ENCODE results near the gene TACC2.

The TACC2 gene

DNA sequence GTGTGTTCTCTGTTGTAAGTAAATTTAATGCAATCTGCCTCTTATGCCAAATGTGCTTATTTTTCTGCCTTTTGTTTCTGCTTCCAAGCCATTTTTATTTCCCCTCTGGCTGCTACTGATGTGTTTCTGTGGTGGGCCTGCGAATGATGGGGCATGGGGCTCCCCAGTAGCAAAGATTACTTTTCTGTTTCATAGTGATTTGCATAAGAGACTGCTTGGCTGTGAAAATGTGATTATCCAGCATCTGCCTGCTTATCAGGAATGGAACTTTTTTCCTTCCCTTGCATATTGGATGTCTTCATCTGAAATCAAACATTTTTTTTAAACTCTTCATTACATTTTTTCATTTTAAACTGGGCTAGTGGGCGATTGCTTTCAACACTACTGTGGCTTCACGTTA lies 224.4 kb downstream of the TACC2 start:
- TF ChIP-seq, protein P1, sequence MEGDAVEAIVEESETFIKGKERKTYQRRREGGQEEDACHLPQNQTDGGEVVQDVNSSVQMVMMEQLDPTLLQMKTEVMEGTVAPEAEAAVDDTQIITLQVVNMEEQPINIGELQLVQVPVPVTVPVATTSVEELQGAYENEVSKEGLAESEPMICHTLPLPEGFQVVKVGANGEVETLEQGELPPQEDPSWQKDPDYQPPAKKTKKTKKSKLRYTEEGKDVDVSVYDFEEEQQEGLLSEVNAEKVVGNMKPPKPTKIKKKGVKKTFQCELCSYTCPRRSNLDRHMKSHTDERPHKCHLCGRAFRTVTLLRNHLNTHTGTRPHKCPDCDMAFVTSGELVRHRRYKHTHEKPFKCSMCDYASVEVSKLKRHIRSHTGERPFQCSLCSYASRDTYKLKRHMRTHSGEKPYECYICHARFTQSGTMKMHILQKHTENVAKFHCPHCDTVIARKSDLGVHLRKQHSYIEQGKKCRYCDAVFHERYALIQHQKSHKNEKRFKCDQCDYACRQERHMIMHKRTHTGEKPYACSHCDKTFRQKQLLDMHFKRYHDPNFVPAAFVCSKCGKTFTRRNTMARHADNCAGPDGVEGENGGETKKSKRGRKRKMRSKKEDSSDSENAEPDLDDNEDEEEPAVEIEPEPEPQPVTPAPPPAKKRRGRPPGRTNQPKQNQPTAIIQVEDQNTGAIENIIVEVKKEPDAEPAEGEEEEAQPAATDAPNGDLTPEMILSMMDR (IDR thresholded peaks at IDR 0.05; ENCODE audit: insufficient read depth, low read depth, low read length, missing control alignments) = no peak
- no peak for DNase-seq (ENCODE audit: low read depth)
- H3K4me3 ChIP-seq (ENCODE audit: low read depth, low read length) = no peak overlapping the region

DNA sequence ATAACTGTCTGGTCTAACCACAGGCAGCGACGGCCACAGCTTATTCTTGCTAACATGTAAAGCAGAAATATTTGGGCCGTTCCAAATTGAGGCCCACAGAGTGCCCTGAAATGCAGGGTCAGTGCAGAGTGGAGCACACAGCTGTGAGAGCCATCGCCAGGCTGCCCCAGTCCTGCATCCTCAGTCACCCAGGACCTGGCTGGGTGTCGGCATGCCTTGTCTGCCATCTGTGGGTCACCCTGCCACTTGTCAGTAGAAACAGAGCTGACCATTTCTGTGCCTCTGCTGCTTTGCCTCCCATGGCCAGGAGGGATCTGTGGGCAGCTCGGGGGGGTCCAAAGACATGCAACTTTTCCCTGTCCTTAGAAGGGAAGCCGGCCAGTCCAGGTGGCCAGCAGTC lies 224.8 kb downstream of the TACC2 start:
- TF ChIP-seq, protein P1 (IDR thresholded peaks at IDR 0.05; ENCODE audit: insufficient read depth, low read depth, low read length, missing control alignments) = no peak
- no peak overlapping the region for H3K4me3 ChIP-seq (ENCODE audit: low read depth, low read length)
- DNase-seq (ENCODE audit: low read depth) = no peak

DNA sequence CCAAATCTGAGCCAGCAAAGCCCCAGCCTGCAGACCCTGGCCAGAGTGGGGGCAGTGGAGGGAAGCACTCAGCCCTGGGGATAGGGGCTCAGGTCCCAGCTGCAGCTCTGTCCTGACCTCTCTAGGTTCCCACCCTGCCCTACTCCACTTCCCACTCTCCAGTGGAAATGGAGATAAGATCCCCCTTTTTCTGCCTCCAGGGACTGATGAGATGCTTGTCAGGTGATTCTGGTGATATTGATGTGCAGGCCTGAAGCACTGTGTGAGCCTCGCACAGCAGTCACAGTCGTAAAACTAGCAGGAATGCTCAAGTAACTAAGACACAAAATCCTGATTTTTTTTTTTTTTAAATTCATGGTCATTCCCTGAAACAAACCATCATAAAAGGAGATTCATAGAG lies 227.1 kb downstream of the TACC2 start:
- H3K4me3 ChIP-seq (ENCODE audit: low read depth, low read length) = no peak overlapping the region
- DNase-seq (ENCODE audit: low read depth) = no peak
- TF ChIP-seq, protein P1 (IDR thresholded peaks at IDR 0.05; ENCODE audit: insufficient read depth, low read depth, low read length, missing control alignments) = no peak

GRCh38 chr10:122219340-122219739 lies 230.4 kb downstream of the TACC2 start:
- DNase-seq (ENCODE audit: low read depth) = no peak
- H3K4me3 ChIP-seq (ENCODE audit: low read depth, low read length) = no peak overlapping the region
- TF ChIP-seq, protein P1 (IDR thresholded peaks at IDR 0.05; ENCODE audit: insufficient read depth, low read depth, low read length, missing control alignments) = no peak

DNA sequence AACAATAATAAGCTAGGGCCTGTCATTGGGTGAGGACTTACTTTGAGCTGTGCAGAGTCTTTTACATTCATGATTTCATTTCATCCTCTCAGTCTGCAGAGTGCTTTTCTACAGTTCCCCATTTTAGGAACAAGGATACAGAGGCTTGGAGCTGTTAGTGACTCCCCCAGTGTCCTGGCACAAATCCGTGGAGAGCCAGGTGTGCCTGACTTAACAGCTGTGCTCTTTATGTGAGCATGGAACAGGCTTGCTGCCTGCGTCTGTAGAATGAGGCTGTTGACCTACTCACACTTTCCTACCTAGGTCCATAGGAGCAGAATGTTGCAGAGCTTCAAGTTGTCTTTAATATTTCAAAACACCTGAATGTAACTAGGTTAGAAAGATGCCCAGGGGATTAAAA lies 231.8 kb downstream of the TACC2 start:
- H3K4me3 ChIP-seq (ENCODE audit: low read depth, low read length) = no peak overlapping the region
- DNase-seq (ENCODE audit: low read depth) = no peak
- TF ChIP-seq, protein P1 (IDR thresholded peaks at IDR 0.05; ENCODE audit: insufficient read depth, low read depth, low read length, missing control alignments) = no peak

GRCh38 chr10:122221958-122222357 lies 233.0 kb downstream of the TACC2 start:
- TF ChIP-seq, protein P1 (IDR thresholded peaks at IDR 0.05; ENCODE audit: insufficient read depth, low read depth, low read length, missing control alignments) = no peak
- DNase-seq (ENCODE audit: low read depth) = no peak
- H3K4me3 ChIP-seq (ENCODE audit: low read depth, low read length) = no peak overlapping the region

DNA sequence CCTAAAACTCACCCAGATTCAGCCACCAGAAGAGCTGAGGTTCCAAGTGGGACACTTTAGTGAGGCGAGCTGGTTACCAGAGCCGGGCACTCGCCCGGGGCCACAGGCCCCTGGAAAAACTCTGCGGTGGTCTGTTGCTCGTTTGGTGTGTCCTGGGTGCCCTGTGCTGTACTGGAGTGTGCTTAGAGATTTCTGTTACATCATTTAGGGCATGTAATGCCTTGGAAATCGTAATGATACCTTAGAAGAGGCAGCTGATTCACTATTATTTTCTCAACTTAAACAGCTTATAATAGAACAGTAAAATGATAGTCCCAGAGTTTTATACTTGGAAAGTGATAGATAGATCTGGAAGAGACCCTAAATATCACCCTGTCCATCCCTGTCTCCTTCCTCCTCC lies 233.7 kb downstream of the TACC2 start:
- TF ChIP-seq, protein P1 (IDR thresholded peaks at IDR 0.05; ENCODE audit: insufficient read depth, low read depth, low read length, missing control alignments) = no peak
- H3K4me3 ChIP-seq (ENCODE audit: low read depth, low read length) = no peak overlapping the region
- no peak for DNase-seq (ENCODE audit: low read depth)

Measured in GM12865 (cell line).